HepG2 (cell line): ENCODE measurements around the gene C2orf49. TPM values are rescaled to one million over a fixed set of nuclear protein-coding genes. Genes with fewer than 3 reads are reported as not detected.

Experiments used
- ATAC-seq: fragments of 200-7000 bp; cut with Tn5 transposase; 3 replicates; pipeline ENCODE4 v1.9.1; 2020; ENCODE audit warnings: mild to moderate bottlenecking, moderate library complexity
- BruUV-seq: library from RNA; stranded (reverse); fragments of 400-500 nt; replicated peaks from 2 replicates; lab custom pipeline; 2021; lab: Mats Ljungman, UMichigan
- CTCF ChIA-PET: fragments of 300-600 bp; formaldehyde crosslinking; extraction: SDS; loops from one replicate; lab custom pipeline; 2021; ENCODE audit warnings: low total read pairs, inconsistent platforms, low intra/inter-chr PET ratio; lab: Yijun Ruan, JAX
- POLR2A ChIA-PET: fragments of 350-600 bp; sonication (Branson Sonifier 250); formaldehyde crosslinking; loops from one replicate; lab custom pipeline; 2020; ENCODE audit warnings: antibody characterized with exemption, inconsistent platforms; lab: Yijun Ruan, JAX
- DNase-seq: peaks from one replicate; pipeline ENCODE4 v3.0.0-alpha.2; 2015; ENCODE audit warnings: low spot score
- FAIRE-seq: peaks from 3 replicates; lab custom pipeline; 2011; peaks lifted over from hg19 to GRCh38; lab: Jason Lieb, UNC
- H2AFZ ChIP-seq: one replicate; pipeline ENCODE4 v1.6.1; 2011; ENCODE audit warnings: low read length, inconsistent platforms
- H3K27ac ChIP-seq: fragments of 300-600 bp; 3 replicates; pipeline ENCODE4 v1.8.0; 2011; ENCODE audit warnings: mixed run types, mild to moderate bottlenecking, mixed read lengths, low read length, inconsistent platforms; ENCODE audit not compliant: insufficient read depth; ENCODE audit errors: extremely low read length
- H3K27me3 ChIP-seq, 2 experiments: fragments of 200-600 bp in 1 of 2; 2 replicates in 1 of 2; 3 replicates in 1 of 2; pipeline versions ENCODE4 v1.6.0 to v1.8.0; 2011; ENCODE audit warnings: low read length in 2 of 2, mild to moderate bottlenecking in 2 of 2, moderate library complexity in 2 of 2, inconsistent platforms in 1 of 2; ENCODE audit not compliant: insufficient read depth in 2 of 2, control insufficient read depth in 1 of 2
- H3K36me3 ChIP-seq, 2 experiments: fragments of 200-600 bp in 1 of 2; replicated peaks in 1 of 2; 2 replicates in 1 of 2; 3 replicates in 1 of 2; pipeline versions ENCODE4 v1.5.1 to v1.8.0; 2011; ENCODE audit warnings: low read length in 2 of 2, inconsistent platforms in 1 of 2; ENCODE audit not compliant: insufficient read depth in 2 of 2, control insufficient read depth in 1 of 2
- H3K4me1 ChIP-seq: 2 replicates; pipeline ENCODE4 v1.5.1; 2012; ENCODE audit warnings: low read length, inconsistent platforms; ENCODE audit not compliant: insufficient read depth
- H3K4me2 ChIP-seq: 2 replicates; pipeline ENCODE4 v1.6.0; 2011; ENCODE audit warnings: low read depth, low read length, inconsistent platforms
- H3K4me3 ChIP-seq, 3 experiments: fragments of 200-600 bp in 1 of 3; sonication (generic), shearing (Covaris generic) in 1 of 3; replicated peaks in 1 of 3; 2 replicates each; pipeline ENCODE4 v1.5.1; 2011 to 2016; ENCODE audit warnings: low read length in 3 of 3, inconsistent platforms in 2 of 3, low read depth in 2 of 3, mild to moderate bottlenecking in 2 of 3, control low read depth in 1 of 3, mixed read lengths in 1 of 3; ENCODE audit not compliant: insufficient read depth in 1 of 3
- H3K79me2 ChIP-seq: one replicate; pipeline ENCODE4 v1.6.1; 2011; ENCODE audit warnings: low read length, inconsistent platforms; ENCODE audit not compliant: insufficient read depth
- H3K9ac ChIP-seq: 2 replicates; pipeline ENCODE4 v1.6.0; 2011; ENCODE audit warnings: mild to moderate bottlenecking, low read depth, low read length, inconsistent platforms; ENCODE audit not compliant: insufficient read depth
- H3K9me3 ChIP-seq: 2 replicates; pipeline ENCODE4 v1.5.1; 2012; ENCODE audit warnings: mild to moderate bottlenecking, low read length
- H4K20me1 ChIP-seq: 2 replicates; pipeline ENCODE4 v1.6.0; 2011; ENCODE audit warnings: inconsistent platforms, mild to moderate bottlenecking, low read length, moderate library complexity; ENCODE audit not compliant: insufficient read depth
- CTCF ChIP-seq: sonication (generic); formaldehyde crosslinking; IDR thresholded peaks from 2 replicates; pipeline ENCODE4 v1.5.0; 2020; ENCODE audit warnings: mild to moderate bottlenecking, missing genetic modification reagents, moderate library complexity
- SMC3 ChIP-seq: IDR thresholded peaks from 2 replicates; pipeline ENCODE4 v1.6.1; 2011; ENCODE audit warnings: low read length, improper control_type of control experiment
- STAG1 ChIP-seq: sonication (generic); formaldehyde crosslinking; IDR thresholded peaks from 2 replicates; pipeline ENCODE4 v1.4.0; 2020; ENCODE audit warnings: missing genetic modification reagents
- ZNF891 ChIP-seq: sonication (generic); formaldehyde crosslinking; IDR thresholded peaks from 2 replicates; pipeline ENCODE4 v1.5.0; 2020; ENCODE audit warnings: mild to moderate bottlenecking, missing genetic modification reagents
- WGBS: methylation state at CpG from one replicate; pipeline ENCODE4 v1.1.6; 2017; ENCODE audit warnings: low lambda C conversion rate; 5-methylcytosine and 5-hydroxymethylcytosine counted together
- in situ Hi-C: cut with HindIII; loops from 2 replicates; pipeline ENCODE4 v1.10.0; 2017; ENCODE audit warnings: low pct_unique_long_range_greater_than_20kb; ENCODE audit not compliant: extremely low pct_ligation_motif_present
- intact Hi-C: fragments of 100-400 bp; cut with micrococcal nuclease; formaldehyde crosslinking; loops from one replicate; pipeline ENCODE4 v1.10.0; 2022; ENCODE audit not compliant: unreplicated experiment
- polyA plus RNA-seq, 8 experiments: library from polyadenylated mRNA; depleted of rRNA in 3 of 8; stranded (reverse) in 7 of 8; unstranded in 1 of 8; fragments of >200 nt; fragmentation: Illumina TruSeq in 4 of 8; extraction: Trizol in 4 of 8; gene quantifications; 2 replicates each; pipeline versions ENCODE4 v1.2.1 to v1.2.3, GENCODE V29; 2011 to 2016; ENCODE audit warnings: low read depth in 4 of 8, missing spikeins in 1 of 8, mixed read lengths in 1 of 8; ENCODE audit not compliant: insufficient read depth in 1 of 8
- total RNA-seq, 5 experiments: library from RNA; depleted of rRNA; stranded (reverse); fragments of >200 nt; fragmentation: Illumina TruSeq; extraction: Trizol; gene quantifications; 2 replicates each; pipeline ENCODE4 v1.2.3, GENCODE V29; 2016; ENCODE audit warnings: low read depth in 1 of 5
- TF ChIP-seq, protein P1 (sequence below): sonication (generic); formaldehyde crosslinking; IDR thresholded peaks from 2 replicates; pipeline ENCODE4 v1.4.0; 2020; ENCODE audit warnings: mild to moderate bottlenecking, missing genetic modification reagents, borderline replicate concordance

The C2orf49 gene
- total and polyA plus RNA-seq, 2 of the 13 experiments (the other 11 are each of a cell fraction or from before 2014, with no cell fraction given): 24.7 to 28.8 TPM

DNA sequence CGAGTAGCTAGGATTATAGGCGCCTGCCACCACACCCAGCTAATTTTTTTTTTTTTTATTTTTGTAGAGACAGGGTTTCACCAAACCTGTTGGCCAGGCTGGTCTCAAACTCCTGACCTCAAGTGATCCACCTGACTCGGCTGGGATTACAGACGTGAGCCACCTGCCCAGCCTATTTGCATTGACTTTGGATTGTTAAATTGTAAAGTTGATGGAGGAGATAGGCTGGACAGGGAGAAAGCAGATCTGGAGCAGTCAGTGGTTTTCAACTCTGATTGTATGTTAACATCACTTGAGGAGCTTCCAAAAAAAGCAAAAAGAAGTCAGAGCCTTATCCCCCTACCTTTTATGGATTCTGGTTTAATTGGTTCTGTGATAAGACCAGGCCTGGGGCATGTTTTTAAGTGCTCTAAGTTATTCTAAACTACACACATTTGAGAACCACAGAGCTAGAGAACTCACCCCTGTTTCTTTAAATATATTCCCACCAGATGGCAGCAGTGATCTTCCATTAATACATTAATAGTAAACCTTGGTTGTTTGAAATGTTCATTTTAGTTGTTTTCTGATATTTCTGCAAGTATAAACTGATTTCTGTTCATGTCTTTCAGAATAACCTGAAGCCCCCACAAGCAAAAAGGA, 7.5 kb downstream of the C2orf49 start:
- POLR2A ChIA-PET: interaction anchor here (1.1 to 1.3 kb wide), 2 partner anchors 15 to 16 kb away, joined by 3 read pairs; partner anchors contain the start of gene TGFBRAP1
- Histone ChIP-seq H3K36me3 (peaks cover 28 to 85% of the 10 kb centered on the region in 2 experiments), H3K9ac (no peak overlapping the region), H3K9me3 (no peaks in the 10 kb centered on the region), H2AFZ (no peak overlapping the region), H4K20me1 (no peaks in the 10 kb centered on the region), H3K27ac (no peak overlapping the region), H3K4me1 (peaks cover 14% of the 10 kb centered on the region), H3K27me3 (no peaks in the 10 kb centered on the region), H3K79me2 (peaks cover 19% of the 10 kb centered on the region), H3K4me2 (no peak overlapping the region), H3K4me3 (no peak overlapping the region)
- CTCF ChIA-PET: interaction anchor here (1.2 to 1.8 kb wide), 2 partner anchors 176 to 201 kb away, joined by 6 to 21 read pairs; no protein-coding TSS in a partner anchor
- BruUV-seq: no TSS peak
- intact Hi-C loops (loop anchor here (1.0 kb wide), 2 partner anchors 176 to 200 kb away; no protein-coding TSS in a partner anchor), in situ Hi-C loops (loop anchor here (25.0 kb wide), 1 partner anchor 842 kb away; the partner anchor contains the start of gene UXS1)
- WGBS: 86% methylated on average over 4 of the region's 4 CpGs
- peak; percentile 50 for TF ChIP-seq CTCF (CRISPR knock-in tag)
- TF ChIP-seq STAG1 (CRISPR knock-in tag): peak; percentile 53
- TF ChIP-seq, protein P1, sequence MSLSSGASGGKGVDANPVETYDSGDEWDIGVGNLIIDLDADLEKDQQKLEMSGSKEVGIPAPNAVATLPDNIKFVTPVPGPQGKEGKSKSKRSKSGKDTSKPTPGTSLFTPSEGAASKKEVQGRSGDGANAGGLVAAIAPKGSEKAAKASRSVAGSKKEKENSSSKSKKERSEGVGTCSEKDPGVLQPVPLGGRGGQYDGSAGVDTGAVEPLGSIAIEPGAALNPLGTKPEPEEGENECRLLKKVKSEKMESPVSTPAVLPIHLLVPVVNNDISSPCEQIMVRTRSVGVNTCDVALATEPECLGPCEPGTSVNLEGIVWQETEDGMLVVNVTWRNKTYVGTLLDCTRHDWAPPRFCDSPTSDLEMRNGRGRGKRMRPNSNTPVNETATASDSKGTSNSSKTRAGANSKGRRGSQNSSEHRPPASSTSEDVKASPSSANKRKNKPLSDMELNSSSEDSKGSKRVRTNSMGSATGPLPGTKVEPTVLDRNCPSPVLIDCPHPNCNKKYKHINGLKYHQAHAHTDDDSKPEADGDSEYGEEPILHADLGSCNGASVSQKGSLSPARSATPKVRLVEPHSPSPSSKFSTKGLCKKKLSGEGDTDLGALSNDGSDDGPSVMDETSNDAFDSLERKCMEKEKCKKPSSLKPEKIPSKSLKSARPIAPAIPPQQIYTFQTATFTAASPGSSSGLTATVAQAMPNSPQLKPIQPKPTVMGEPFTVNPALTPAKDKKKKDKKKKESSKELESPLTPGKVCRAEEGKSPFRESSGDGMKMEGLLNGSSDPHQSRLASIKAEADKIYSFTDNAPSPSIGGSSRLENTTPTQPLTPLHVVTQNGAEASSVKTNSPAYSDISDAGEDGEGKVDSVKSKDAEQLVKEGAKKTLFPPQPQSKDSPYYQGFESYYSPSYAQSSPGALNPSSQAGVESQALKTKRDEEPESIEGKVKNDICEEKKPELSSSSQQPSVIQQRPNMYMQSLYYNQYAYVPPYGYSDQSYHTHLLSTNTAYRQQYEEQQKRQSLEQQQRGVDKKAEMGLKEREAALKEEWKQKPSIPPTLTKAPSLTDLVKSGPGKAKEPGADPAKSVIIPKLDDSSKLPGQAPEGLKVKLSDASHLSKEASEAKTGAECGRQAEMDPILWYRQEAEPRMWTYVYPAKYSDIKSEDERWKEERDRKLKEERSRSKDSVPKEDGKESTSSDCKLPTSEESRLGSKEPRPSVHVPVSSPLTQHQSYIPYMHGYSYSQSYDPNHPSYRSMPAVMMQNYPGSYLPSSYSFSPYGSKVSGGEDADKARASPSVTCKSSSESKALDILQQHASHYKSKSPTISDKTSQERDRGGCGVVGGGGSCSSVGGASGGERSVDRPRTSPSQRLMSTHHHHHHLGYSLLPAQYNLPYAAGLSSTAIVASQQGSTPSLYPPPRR (CRISPR knock-in tag): no peak
- peak; percentile 47; the same call in 1 of the 2 replicates for TF ChIP-seq SMC3
- TF ChIP-seq ZNF891 (CRISPR knock-in tag): no peak
- FAIRE-seq (peak; percentile 79), ATAC-seq (peak; percentile 80), DNase-seq (peak; percentile 58)
